ENCODE data around the gene FAM162B.
"Not testable (repeated sequence)": the region's sequence is repeated elsewhere in the genome, so short reads cannot be mapped to it uniquely, and the experiment has no call there.

The FAM162B gene

DNA sequence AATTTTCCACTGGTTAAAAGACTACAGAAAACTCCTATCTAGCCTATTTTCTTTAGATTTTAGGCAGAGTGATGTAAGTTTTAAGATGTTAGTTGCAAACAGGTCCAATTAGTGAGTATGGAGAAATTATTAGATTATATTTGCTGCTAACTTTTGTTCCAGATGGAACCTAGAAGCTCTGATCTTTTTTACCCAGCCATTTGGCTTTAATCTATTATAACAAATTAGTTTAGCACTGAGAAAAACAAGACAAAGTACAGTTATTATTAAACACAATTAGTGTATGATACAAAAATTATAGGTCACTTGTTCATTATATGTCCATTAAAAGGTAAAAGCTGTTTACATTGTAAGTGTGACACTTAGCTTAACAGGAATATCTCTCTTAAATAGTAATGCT lies 2.5 kb downstream of the FAM162B start:
- no peak overlapping the region for H3K4me3 Mint-ChIP-seq
- DNase-seq (no peak), ATAC-seq (replicated peaks) (no peak)
- H3K36me3 Mint-ChIP-seq = no peaks in the 10 kb centered on the region
- H3K27me3 Mint-ChIP-seq = peaks cover 30 to 37% of the 10 kb centered on the region in 2 donors
- H3K4me1 Mint-ChIP-seq = peaks cover 9 to 12% of the 10 kb centered on the region in 2 donors
- no peaks in the 10 kb centered on the region for H3K9me3 Mint-ChIP-seq
- no peak overlapping the region for H3K27ac Mint-ChIP-seq

DNA sequence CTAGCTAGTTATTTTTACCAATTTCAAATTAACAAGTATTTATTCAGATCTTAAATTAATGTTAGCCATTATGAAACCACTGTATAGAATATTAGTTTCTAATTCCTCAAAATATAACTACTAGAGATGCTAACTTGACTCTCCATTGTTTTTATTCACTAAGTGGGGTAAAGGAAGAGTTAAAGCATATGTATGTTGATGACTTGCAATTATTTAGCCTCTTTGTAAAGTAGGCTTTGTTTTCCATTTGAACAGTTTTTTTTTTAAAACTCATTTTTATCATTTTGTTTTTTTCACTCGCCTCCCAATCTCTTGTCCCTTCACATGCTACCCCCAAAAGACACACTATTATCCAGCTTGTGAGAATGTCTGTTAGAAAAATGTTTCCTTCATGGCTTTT lies 3.3 kb downstream of the FAM162B start:
- peaks cover 9 to 12% of the 10 kb centered on the region in 2 donors for H3K4me1 Mint-ChIP-seq
- H3K36me3 Mint-ChIP-seq = no peaks in the 10 kb centered on the region
- H3K9me3 Mint-ChIP-seq = no peaks in the 10 kb centered on the region
- ATAC-seq (replicated peaks) (no peak), DNase-seq (no peak)
- H3K4me3 Mint-ChIP-seq = no peak overlapping the region
- no peak overlapping the region for H3K27ac Mint-ChIP-seq
- H3K27me3 Mint-ChIP-seq = peaks cover 30 to 37% of the 10 kb centered on the region in 2 donors

DNA sequence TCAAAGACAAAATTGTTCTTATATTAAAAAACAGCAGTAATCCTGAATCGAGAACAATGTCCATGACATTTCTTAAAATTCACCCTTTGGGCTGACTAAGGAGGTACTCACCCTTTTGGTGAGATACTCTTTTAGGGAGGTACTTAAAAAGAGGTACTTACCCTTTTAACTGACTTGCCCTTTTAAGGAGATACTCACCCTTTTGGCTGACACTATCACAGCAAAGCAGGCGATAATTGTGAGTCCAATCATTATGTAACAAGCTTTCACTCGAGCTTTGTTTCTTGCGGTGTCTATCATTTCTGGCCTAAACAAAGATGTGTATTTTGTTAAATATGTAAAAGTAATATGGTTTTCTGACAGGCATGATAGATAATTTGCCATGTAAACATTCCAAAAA lies 3.7 kb downstream of the FAM162B start:
- H3K4me1 Mint-ChIP-seq = peaks cover 9 to 12% of the 10 kb centered on the region in 2 donors
- peaks cover 26 to 33% of the 10 kb centered on the region in 2 donors for H3K27me3 Mint-ChIP-seq
- H3K27ac Mint-ChIP-seq = no peak overlapping the region
- DNase-seq (no peak), ATAC-seq (replicated peaks) (peak in 1 of 2 donors; percentile 34)
- no peak overlapping the region for H3K4me3 Mint-ChIP-seq
- H3K9me3 Mint-ChIP-seq = no peaks in the 10 kb centered on the region
- no peaks in the 10 kb centered on the region for H3K36me3 Mint-ChIP-seq

- Mint-ChIP-seq H3K4me1 (no peaks in the 10 kb centered on the region), H3K27me3 (peaks cover under 1 to 4% of the 10 kb centered on the region in 2 donors), H3K36me3 (no peaks in the 10 kb centered on the region), H3K9me3 (peaks cover 8 to 10% of the 10 kb centered on the region in 2 donors), H3K27ac (no peak overlapping the region), H3K4me3 (no peak overlapping the region)
- ATAC-seq (replicated peaks) (no peak), DNase-seq (no peak)
Measured at GRCh38 chr6:116745176-116745575, 20.3 kb downstream of the FAM162B start.

DNA sequence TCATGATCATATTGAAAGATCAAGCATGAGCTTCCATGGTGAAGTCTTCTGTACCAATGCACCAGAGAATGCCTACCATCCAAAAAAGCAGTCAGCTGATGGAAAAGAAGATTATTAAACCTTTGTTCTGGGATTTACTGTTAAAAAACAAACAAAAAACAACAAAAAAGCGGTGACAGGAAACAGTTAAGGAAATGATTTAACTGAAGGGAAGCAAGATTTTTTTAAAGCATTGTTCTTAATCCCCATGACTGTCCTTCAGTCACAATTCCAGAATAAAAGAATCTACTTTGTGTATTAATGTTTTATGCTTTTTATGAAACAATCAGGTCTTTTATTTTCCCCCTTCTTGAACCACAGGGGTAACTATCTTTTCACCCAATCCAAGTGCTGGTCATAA lies 23.9 kb downstream of the FAM162B start:
- no peak overlapping the region for H3K4me3 Mint-ChIP-seq
- H3K9me3 Mint-ChIP-seq = peaks cover 15 to 16% of the 10 kb centered on the region in 2 donors
- H3K27ac Mint-ChIP-seq = no peak overlapping the region
- ATAC-seq (replicated peaks) (no peak), DNase-seq (no peak)
- H3K27me3 Mint-ChIP-seq = no peaks in the 10 kb centered on the region
- peaks cover 12 to 17% of the 10 kb centered on the region in 2 donors for H3K36me3 Mint-ChIP-seq
- no peaks in the 10 kb centered on the region for H3K4me1 Mint-ChIP-seq

- not testable (repeated sequence) for ATAC-seq (replicated peaks); H3K4me1 Mint-ChIP-seq; H3K27ac Mint-ChIP-seq; H3K4me3 Mint-ChIP-seq; DNase-seq; H3K27me3 Mint-ChIP-seq
- H3K36me3 Mint-ChIP-seq = peaks cover 19 to 27% of the 10 kb centered on the region in 2 donors
- H3K9me3 Mint-ChIP-seq = peaks cover 17 to 24% of the 10 kb centered on the region in 2 donors
Measured at GRCh38 chr6:116740486-116740885, 25.0 kb downstream of the FAM162B start.

GRCh38 chr6:116737004-116737403 lies 28.5 kb downstream of the FAM162B start:
- Mint-ChIP-seq H3K9me3 (peaks cover 8 to 16% of the 10 kb centered on the region in 2 donors), H3K36me3 (peaks cover 21 to 41% of the 10 kb centered on the region in 2 donors), H3K27ac (no peak overlapping the region), H3K4me1 (no peaks in the 10 kb centered on the region), H3K27me3 (no peaks in the 10 kb centered on the region), H3K4me3 (no peak overlapping the region)
- ATAC-seq (replicated peaks) (no peak), DNase-seq (no peak)

DNA sequence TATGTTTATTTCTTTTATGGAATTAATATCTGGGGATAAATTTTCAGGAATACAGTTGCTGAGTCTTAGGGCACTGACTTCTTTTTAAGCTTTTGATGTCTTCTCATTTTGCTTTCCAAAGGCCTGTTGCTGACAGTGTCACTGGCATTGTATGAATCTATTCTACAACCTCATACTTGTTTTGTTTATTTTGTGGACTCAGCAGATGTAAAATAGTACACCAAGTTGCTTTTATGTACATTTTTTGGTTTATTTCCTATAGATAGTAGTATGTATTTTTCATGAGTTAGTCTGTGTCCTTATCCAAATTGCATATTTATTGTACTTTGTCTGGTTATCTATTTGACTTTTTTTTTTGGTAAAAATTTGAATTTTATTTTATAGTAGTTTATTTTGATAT lies 35.0 kb downstream of the FAM162B start:
- Mint-ChIP-seq H3K27me3 (no peaks in the 10 kb centered on the region), H3K36me3 (peaks cover 13 to 42% of the 10 kb centered on the region in 2 donors), H3K4me1 (no peaks in the 10 kb centered on the region), H3K9me3 (peaks cover 0 to under 1% of the 10 kb centered on the region in 2 donors), H3K27ac (no peak overlapping the region), H3K4me3 (no peak overlapping the region)
- DNase-seq = no peak
- ATAC-seq (replicated peaks) = no peak

- Mint-ChIP-seq H3K27ac (no peak overlapping the region), H3K4me1 (no peaks in the 10 kb centered on the region)
- ATAC-seq (replicated peaks) = no peak
Measured at GRCh38 chr6:116726947-116727346, 38.6 kb downstream of the FAM162B start.

DNA sequence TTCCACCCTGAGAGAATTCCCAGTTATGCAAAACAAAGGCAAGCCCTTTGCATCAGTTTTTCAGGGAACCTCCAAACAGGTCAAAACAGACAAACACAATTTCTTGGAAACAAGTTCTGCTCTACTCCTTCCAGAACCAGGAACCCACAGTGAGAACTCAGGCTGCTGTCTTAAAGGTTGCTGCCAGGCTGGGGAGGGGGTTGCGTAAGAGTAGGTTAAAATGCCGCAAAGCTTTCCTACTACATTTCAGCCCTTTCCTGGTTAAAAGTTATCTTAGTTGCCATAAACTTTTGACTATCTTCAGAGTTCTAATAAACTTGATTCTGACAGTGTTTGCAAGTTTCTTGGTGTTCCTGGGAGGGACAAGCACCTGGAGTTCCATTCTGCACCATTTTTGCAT lies 50.8 kb downstream of the FAM162B start:
- DNase-seq (no peak), ATAC-seq (replicated peaks) (no peak)
- Mint-ChIP-seq H3K27ac (no peak overlapping the region), H3K4me1 (peaks cover 0 to 2% of the 10 kb centered on the region in 2 donors), H3K9me3 (no peaks in the 10 kb centered on the region), H3K27me3 (no peaks in the 10 kb centered on the region), H3K4me3 (no peak overlapping the region), H3K36me3 (peaks cover 44 to 59% of the 10 kb centered on the region in 2 donors)

More at GRCh38 chr6:116726947-116727346, 38.6 kb downstream of the FAM162B start:
- no peak overlapping the region for H3K4me3 Mint-ChIP-seq
- peaks cover 21 to 51% of the 10 kb centered on the region in 2 donors for H3K36me3 Mint-ChIP-seq
- no peak for DNase-seq
- H3K9me3 Mint-ChIP-seq = no peaks in the 10 kb centered on the region
- H3K27me3 Mint-ChIP-seq = no peaks in the 10 kb centered on the region

DNA sequence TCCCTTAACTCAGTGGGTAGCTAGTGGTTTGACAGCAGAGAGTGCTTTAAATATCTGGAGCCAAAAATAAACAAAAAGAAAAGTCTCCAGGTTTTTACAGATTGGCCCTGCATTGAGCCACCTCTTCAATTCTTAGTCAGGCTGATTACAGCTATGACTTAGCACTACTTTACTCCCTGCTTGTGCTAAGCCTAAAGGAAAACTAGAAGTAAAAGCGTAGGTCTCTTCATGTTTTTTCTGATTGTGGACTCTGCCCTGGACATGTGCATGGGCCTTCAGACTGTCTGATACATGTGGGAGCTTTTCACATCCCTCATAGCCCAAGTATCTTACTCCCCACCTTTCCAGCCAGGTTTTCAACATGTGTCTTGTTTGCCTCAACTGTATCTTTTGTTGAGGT lies 51.2 kb downstream of the FAM162B start:
- H3K4me3 Mint-ChIP-seq = no peak overlapping the region
- H3K36me3 Mint-ChIP-seq = peaks cover 46 to 57% of the 10 kb centered on the region in 2 donors

GRCh38 chr6:116705917-116706316 lies 59.6 kb downstream of the FAM162B start:
- DNase-seq (no peak), ATAC-seq (replicated peaks) (no peak)
- peaks cover 0 to 5% of the 10 kb centered on the region in 2 donors for H3K4me1 Mint-ChIP-seq
- no peak overlapping the region for H3K27ac Mint-ChIP-seq
- H3K27me3 Mint-ChIP-seq = no peaks in the 10 kb centered on the region
- H3K4me3 Mint-ChIP-seq = no peak overlapping the region
- H3K36me3 Mint-ChIP-seq = peaks cover 19 to 29% of the 10 kb centered on the region in 2 donors
- no peaks in the 10 kb centered on the region for H3K9me3 Mint-ChIP-seq

More for the DNA sequence above, 51.2 kb downstream of the FAM162B start:
- Mint-ChIP-seq H3K4me1 (peaks cover 0 to 2% of the 10 kb centered on the region in 2 donors), H3K27me3 (no peaks in the 10 kb centered on the region), H3K27ac (no peak overlapping the region), H3K9me3 (no peaks in the 10 kb centered on the region)
- DNase-seq (no peak), ATAC-seq (replicated peaks) (no peak)

GRCh38 chr6:116703888-116704287 lies 61.6 kb downstream of the FAM162B start:
- not testable (repeated sequence) for DNase-seq

More at GRCh38 chr6:116703888-116704287, 61.6 kb downstream of the FAM162B start:
- not testable (repeated sequence) for H3K4me1 Mint-ChIP-seq; H3K4me3 Mint-ChIP-seq; ATAC-seq (replicated peaks); H3K27me3 Mint-ChIP-seq; H3K27ac Mint-ChIP-seq; H3K9me3 Mint-ChIP-seq
- peaks cover 19 to 33% of the 10 kb centered on the region in 2 donors for H3K36me3 Mint-ChIP-seq

Data from stimulated activated naive B cell treated with anti-CD40 and anti-IgM and Interleukin-4, amounts not matched to agents 10 μg/mL and 1 μg/mL and 100 μg/mL, for 72 hours (primary cell).